Uterus (tissue), 4 donors: ENCODE results near the gene GRID2. TPM values are rescaled to one million over a fixed set of nuclear protein-coding genes. Genes with fewer than 3 reads are reported as not detected.

Source experiments
- DNase-seq, 2 donors: peaks; one replicate each; pipeline ENCODE4 v3.0.0-alpha.2; 2019 to 2020
- H3K27ac ChIP-seq, 2 donors: fragments of 200-600 bp; sonication (generic); 1 replicate in 1 of 2; 2 replicates in 1 of 2; pipeline ENCODE4 v1.5.1; 2016 to 2018
- H3K27me3 ChIP-seq, 2 donors: fragments of 200-600 bp; sonication (generic); one replicate each; pipeline ENCODE4 v1.5.1; 2018 to 2019; ENCODE audit warnings: control low read depth in 1 of 2
- H3K36me3 ChIP-seq, 2 donors: fragments of 200-600 bp; sonication (generic); one replicate each; pipeline ENCODE4 v1.5.1; 2019; ENCODE audit warnings: control low read depth in 1 of 2
- H3K4me1 ChIP-seq, 2 donors: fragments of 200-600 bp; sonication (generic); one replicate each; pipeline ENCODE4 v1.5.1; 2018 to 2019; ENCODE audit warnings: control low read depth in 1 of 2
- H3K4me3 ChIP-seq, 2 donors: fragments of 200-600 bp; sonication (generic); 1 replicate in 1 of 2; 2 replicates in 1 of 2; pipeline ENCODE4 v1.5.1; 2018 to 2019; ENCODE audit warnings: mild to moderate bottlenecking in 1 of 2
- H3K9me3 ChIP-seq, 2 donors: fragments of 200-600 bp; sonication (generic); one replicate each; pipeline ENCODE4 v1.5.1; 2019; ENCODE audit warnings: control low read depth in 1 of 2
- POLR2A ChIP-seq, 2 donors: fragments of 450-650 bp; IDR thresholded peaks; one replicate each; pipeline ENCODE4 v1.6.1; 2016; ENCODE audit warnings: antibody characterized with exemption in 2 of 2, mild to moderate bottlenecking in 1 of 2, moderate library complexity in 1 of 2
- intact Hi-C: fragments of 100-400 bp; cut with DNase I; formaldehyde crosslinking; loops from one replicate; pipeline ENCODE4 v1.15.1; 2023; ENCODE audit warnings: low total_unique reads
- total RNA-seq, 4 donors: library from RNA; depleted of rRNA in 3 of 4; stranded (reverse); fragments of >200 nt in 3 of 4; gene quantifications; one replicate each; pipeline versions ENCODE4 v1.1.0 to v1.2.4, GENCODE V29; 2014 to 2023
- TF ChIP-seq, protein P1 (sequence below), 4 experiments: fragments of 200-600 bp in 2 of 4; fragments of 450-650 bp in 2 of 4; sonication (generic) in 2 of 4; IDR thresholded peaks; one replicate each; pipeline ENCODE4 v1.5.1; 2016 to 2019; ENCODE audit warnings: antibody characterized with exemption in 4 of 4, mild to moderate bottlenecking in 2 of 4, moderate library complexity in 1 of 4
- donor health status: DM: yes; HTN: yes; CAD: no.

GRID2 gene
- total RNA-seq, 4 donors from 2014 or later = 0.27 to 33.3 (median 0.59) TPM; not detected in 1

GRCh38 chr4:93302310-93302709 lies 998.5 kb downstream of the GRID2 start:
- Histone ChIP-seq H3K4me1 (no peaks in the 10 kb centered on the region), H3K36me3 (no peaks in the 10 kb centered on the region), H3K9me3 (no peaks in the 10 kb centered on the region), H3K27ac (no peak overlapping the region), H3K4me3 (no peak overlapping the region), H3K27me3 (no peaks in the 10 kb centered on the region)
- TF ChIP-seq POLR2A (IDR thresholded peaks at IDR 0.05) = no peak
- TF ChIP-seq, protein P1, sequence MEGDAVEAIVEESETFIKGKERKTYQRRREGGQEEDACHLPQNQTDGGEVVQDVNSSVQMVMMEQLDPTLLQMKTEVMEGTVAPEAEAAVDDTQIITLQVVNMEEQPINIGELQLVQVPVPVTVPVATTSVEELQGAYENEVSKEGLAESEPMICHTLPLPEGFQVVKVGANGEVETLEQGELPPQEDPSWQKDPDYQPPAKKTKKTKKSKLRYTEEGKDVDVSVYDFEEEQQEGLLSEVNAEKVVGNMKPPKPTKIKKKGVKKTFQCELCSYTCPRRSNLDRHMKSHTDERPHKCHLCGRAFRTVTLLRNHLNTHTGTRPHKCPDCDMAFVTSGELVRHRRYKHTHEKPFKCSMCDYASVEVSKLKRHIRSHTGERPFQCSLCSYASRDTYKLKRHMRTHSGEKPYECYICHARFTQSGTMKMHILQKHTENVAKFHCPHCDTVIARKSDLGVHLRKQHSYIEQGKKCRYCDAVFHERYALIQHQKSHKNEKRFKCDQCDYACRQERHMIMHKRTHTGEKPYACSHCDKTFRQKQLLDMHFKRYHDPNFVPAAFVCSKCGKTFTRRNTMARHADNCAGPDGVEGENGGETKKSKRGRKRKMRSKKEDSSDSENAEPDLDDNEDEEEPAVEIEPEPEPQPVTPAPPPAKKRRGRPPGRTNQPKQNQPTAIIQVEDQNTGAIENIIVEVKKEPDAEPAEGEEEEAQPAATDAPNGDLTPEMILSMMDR (IDR thresholded peaks at IDR 0.05) = no peak
- intact Hi-C loops = no loop called here
- DNase-seq = no peak

GRCh38 chr4:93303440-93303839 lies 999.7 kb downstream of the GRID2 start:
- H3K4me3 ChIP-seq = no peak overlapping the region
- no peaks in the 10 kb centered on the region for H3K27me3 ChIP-seq
- DNase-seq = no peak
- H3K36me3 ChIP-seq = no peaks in the 10 kb centered on the region
- H3K27ac ChIP-seq = no peak overlapping the region
- TF ChIP-seq POLR2A (IDR thresholded peaks at IDR 0.05) = no peak
- TF ChIP-seq, protein P1 (IDR thresholded peaks at IDR 0.05) = no peak
- intact Hi-C loops = no loop called here
- H3K4me1 ChIP-seq = no peaks in the 10 kb centered on the region
- no peaks in the 10 kb centered on the region for H3K9me3 ChIP-seq

- Histone ChIP-seq H3K4me3 (no peak overlapping the region), H3K27me3 (no peaks in the 10 kb centered on the region), H3K9me3 (no peaks in the 10 kb centered on the region), H3K4me1 (no peaks in the 10 kb centered on the region), H3K36me3 (no peaks in the 10 kb centered on the region), H3K27ac (no peak overlapping the region)
- TF ChIP-seq, protein P1 (IDR thresholded peaks at IDR 0.05) = no peak
- TF ChIP-seq POLR2A (IDR thresholded peaks at IDR 0.05) = no peak
- intact Hi-C loops = no loop called here
- DNase-seq = no peak
Measured at GRCh38 chr4:93312299-93312698, 1008.5 kb downstream of the GRID2 start.

DNA sequence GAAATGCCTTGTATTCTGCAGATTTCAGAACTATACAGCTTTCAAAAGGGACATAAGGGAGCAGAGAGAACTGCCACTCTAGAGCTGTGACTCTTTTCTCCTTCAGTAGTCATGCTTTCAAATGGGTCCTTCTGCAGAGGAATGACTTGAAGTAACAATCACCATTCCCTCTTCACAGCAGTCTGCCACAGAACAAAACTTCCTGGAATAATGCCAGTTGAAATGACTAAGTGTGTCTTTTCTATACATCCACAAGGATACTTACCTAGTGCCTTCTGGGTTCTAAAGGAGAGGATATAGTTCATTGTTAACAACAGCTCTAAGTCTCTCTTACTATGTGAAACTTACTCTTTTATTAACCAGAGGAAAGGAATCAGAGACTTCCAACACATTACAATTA lies 1009.4 kb downstream of the GRID2 start:
- no peak overlapping the region for H3K27ac ChIP-seq
- TF ChIP-seq, protein P1 (IDR thresholded peaks at IDR 0.05) = no peak
- TF ChIP-seq POLR2A (IDR thresholded peaks at IDR 0.05) = no peak
- H3K9me3 ChIP-seq = no peaks in the 10 kb centered on the region
- no peaks in the 10 kb centered on the region for H3K36me3 ChIP-seq
- no peaks in the 10 kb centered on the region for H3K27me3 ChIP-seq
- H3K4me3 ChIP-seq = no peak overlapping the region
- no peaks in the 10 kb centered on the region for H3K4me1 ChIP-seq
- intact Hi-C loops = no loop called here
- DNase-seq = no peak

DNA sequence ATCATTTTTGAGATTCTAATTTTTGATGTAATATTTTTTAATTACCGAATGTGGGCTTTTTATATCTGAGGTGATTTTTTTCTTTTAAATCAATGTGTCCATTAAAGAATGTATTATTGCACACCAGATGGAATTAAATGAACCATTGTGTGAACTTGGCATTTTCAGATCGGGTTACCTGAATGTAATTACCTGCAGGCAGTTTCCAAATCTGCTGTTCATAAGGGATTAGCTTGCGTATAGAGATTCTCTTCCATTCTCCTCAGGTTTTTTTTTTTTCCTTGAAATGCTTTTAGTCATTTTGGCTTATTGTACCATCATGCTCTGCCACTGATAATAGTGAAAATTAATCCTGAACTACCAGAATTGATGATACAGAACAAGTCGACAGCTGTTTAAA lies 1013.3 kb downstream of the GRID2 start:
- Histone ChIP-seq H3K9me3 (no peaks in the 10 kb centered on the region), H3K27ac (no peak overlapping the region), H3K36me3 (no peaks in the 10 kb centered on the region), H3K27me3 (no peaks in the 10 kb centered on the region), H3K4me3 (no peak overlapping the region), H3K4me1 (no peaks in the 10 kb centered on the region)
- TF ChIP-seq, protein P1 (IDR thresholded peaks at IDR 0.05) = no peak
- intact Hi-C loops = no loop called here
- no peak for DNase-seq
